GM18870 (cell line): ENCODE measurements around the gene TGM4.
"Not testable (repeated sequence)": the region's sequence is repeated elsewhere in the genome, so short reads cannot be mapped to it uniquely, and the experiment has no call there.

Experiments used
- ATAC-seq: cut with Tn5 transposase; IDR thresholded peaks from one replicate; pipeline ENCODE4 v1.9.1; 2021; ENCODE audit warnings: moderate library complexity; ENCODE audit not compliant: unreplicated experiment

TGM4 gene

DNA sequence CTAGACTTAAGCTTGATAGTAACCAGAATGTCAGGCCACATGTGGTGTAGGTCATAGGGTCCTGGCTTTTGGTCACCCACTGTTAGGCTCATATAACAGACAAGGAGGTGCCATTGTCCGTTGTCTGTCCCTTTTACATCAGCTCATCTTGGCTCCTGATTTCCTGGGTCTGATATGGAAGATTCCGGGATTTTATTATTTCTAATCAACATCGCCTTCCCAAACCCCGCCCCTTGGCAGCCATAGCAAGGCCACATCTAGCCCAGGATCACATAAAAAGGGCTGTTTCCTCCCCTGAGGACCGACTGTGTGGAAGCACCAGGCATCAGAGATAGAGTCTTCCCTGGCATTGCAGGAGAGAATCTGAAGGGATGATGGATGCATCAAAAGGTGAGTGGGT, at the start of gene TGM4:
TSS of gene TGM4 (plus strand) at position 301 of the 400 bp plus-strand sequence. CDS start at position 372, 71 bp downstream.
- no peak for ATAC-seq

DNA sequence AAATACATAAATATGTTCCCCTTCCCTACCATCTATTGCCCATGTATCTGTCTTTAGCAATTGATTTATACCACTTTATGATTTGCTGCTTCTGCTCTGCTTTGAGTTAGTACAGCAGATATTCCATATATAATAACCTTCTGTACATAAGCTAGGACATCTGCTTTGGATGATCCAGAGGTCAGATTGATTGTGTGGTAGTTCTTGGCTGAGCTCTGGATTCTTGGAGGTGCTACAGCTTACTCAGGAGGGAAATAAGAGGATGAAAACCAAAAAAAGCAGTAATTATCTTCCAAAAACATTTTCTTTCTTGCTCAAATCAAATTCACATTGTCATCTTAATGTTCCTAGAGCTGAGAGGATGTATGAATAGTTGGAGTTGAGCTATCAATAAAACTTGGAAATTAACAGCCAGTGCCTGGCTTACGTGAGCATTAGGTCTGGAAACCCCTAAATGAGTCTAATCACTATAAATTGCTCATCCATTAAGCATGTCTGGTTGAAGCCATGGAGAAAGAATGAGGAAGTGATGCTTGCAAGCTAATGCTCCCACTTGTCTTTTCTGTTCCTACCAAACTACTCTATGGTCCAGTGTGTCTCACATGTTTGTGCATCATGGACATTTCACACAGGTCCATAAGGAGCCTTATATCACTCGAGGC, 49.0 kb upstream of the TGM4 start:
- ATAC-seq = no peak

DNA sequence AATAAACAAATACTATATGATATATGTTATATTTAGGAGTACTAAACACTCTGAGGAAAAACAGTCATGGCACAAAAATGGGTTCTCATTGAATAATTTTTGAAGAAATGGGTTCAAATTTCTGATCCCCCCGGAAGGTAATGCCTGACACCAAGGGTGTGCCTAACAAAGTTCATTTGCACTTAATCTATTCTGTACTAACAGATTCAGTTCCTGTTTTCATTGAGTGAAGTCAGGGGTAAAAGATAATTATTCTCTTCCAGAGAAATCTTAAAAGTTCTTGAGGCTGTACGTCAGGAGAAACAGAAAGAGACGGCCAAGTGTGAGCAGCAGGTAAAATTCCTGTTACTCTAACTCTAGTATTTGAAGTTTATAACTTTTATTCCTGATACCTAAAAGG, 47.2 kb upstream of the TGM4 start:
- no peak for ATAC-seq

- ATAC-seq = no peak
Measured at GRCh38 chr3:44831232-44831631, 43.2 kb upstream of the TGM4 start.

GRCh38 chr3:44832032-44832431, 42.4 kb upstream of the TGM4 start:
- ATAC-seq = no peak

- no peak for ATAC-seq
Measured at GRCh38 chr3:44832965-44833364, 41.4 kb upstream of the TGM4 start.

- no peak for ATAC-seq
Measured at GRCh38 chr3:44833394-44833793, 41.0 kb upstream of the TGM4 start.

- ATAC-seq = no peak
Measured at GRCh38 chr3:44835684-44836083, 38.7 kb upstream of the TGM4 start.

GRCh38 chr3:44842376-44842775, 32.0 kb upstream of the TGM4 start:
- no peak for ATAC-seq

- no peak for ATAC-seq
Measured at GRCh38 chr3:44845528-44846520, 28.6 kb upstream of the TGM4 start.

DNA sequence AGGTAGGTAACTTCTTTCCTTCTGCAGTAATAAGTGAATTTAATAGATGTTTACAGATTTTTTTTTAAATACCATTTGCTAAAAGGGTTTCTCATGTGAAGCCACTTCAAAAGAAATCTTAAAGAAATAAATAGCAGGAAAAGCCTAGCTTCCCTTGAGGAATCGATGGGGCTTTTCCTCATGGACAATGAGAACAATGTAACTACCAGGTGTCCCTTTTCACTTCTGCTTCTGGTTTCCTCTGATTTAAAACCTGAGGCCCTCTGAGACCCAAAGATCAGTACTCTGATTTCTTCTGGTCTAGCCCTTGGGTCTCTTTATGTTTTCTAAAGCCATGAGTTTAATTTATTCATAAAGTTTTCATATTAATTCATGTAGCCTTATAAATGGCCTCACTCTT, 25.8 kb upstream of the TGM4 start:
- no peak for ATAC-seq

DNA sequence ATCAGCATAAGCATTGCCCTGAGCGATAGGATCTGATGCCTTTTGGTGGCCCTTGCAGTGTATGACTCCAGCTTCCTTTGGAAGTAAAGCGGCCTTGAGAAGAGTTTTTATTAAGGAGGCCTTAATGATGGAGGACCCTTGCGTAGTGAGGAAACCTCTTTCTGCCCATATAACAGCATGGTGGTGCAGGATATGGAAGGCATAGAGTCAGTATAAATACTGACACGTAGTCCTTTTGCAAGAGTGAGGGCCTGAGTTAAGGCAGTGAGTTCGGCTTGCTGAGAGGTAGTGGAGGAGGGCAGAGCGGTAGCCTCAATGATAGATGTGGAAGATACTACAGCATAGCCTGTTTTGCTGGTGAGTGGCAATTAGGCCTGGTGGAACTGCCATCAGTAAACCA, 17.7 kb upstream of the TGM4 start:
- ATAC-seq = not testable (repeated sequence)

GRCh38 chr3:44860117-44860516, 14.3 kb upstream of the TGM4 start:
- no peak for ATAC-seq

GRCh38 chr3:44861412-44862225, 12.8 kb upstream of the TGM4 start, which contains the start of gene TMEM42:
TMEM42 (plus strand) TSS chr3:44861912; CDS start chr3:44861925, 13 bp downstream.
- peak; percentile 84 for ATAC-seq

- ATAC-seq = peak; percentile 16
Measured at GRCh38 chr3:44862226-44862637, 12.2 kb upstream of the TGM4 start.

- no peak for ATAC-seq
Measured at GRCh38 chr3:44865272-44866035, 9.0 kb upstream of the TGM4 start.

- ATAC-seq = no peak
Measured at GRCh38 chr3:44867421-44868111, 6.8 kb upstream of the TGM4 start.

DNA sequence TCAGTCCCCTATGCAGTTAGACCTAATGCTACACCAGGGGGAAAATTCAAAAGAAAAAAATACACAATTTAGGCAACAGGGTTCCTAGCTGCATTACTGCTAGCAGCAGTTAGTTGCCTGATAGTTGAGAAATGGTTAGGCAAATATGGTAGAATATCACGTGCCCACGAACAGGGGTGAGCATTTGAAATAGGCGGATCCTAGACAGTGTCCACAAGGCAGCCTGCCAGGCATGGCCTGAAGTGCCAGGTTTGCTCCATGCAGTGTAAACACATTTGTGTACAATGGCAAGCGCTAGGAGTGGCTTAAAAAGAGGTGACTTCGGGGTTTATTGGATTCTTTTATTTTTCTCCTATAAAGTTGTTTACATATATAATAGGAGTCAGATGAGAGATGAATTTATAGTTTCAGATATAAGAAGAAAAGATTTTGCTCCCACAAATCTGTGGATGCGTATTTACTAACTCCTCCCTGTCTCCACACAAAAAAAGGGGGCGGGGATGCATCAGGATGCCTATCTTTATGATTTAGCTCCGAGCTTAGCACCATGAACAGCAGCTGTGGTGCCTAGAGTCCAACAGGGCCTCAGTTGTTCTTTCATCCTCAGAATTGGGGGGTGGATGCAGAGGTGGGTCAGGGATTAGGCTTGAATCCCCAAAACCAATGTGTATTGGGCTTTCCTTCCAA, 3.9 kb upstream of the TGM4 start:
- ATAC-seq = no peak

GRCh38 chr3:44875596-44875995, 1.2 kb downstream of the TGM4 start:
- no peak for ATAC-seq
